Progenitor cell of endocrine pancreas (in vitro differentiated cells): Measurements from ENCODE around the gene ATP10B. TPM values are rescaled to one million over a fixed set of nuclear protein-coding genes. Genes with fewer than 3 reads are reported as not detected.

ENCODE experiments used
- DNase-seq: peaks from one replicate; pipeline ENCODE4 v3.0.0; 2021; ENCODE audit warnings: low spot score; ENCODE audit not compliant: unreplicated experiment
- H3K27ac Mint-ChIP-seq: 2 replicates; pipeline ENCODE4 v1.8.0; 2021; ENCODE audit warnings: mild to moderate bottlenecking, moderate library complexity, mixed read lengths
- H3K27me3 Mint-ChIP-seq: 2 replicates; pipeline ENCODE4 v1.8.0; 2021; ENCODE audit warnings: mixed read lengths
- H3K36me3 Mint-ChIP-seq: 2 replicates; pipeline ENCODE4 v1.8.0; 2022; ENCODE audit warnings: mixed read lengths; ENCODE audit not compliant: insufficient read depth
- H3K4me1 Mint-ChIP-seq: 2 replicates; pipeline ENCODE4 v1.8.0; 2021; ENCODE audit warnings: low read depth, mixed read lengths
- H3K4me3 Mint-ChIP-seq: 2 replicates; pipeline ENCODE4 v1.8.0; 2021; ENCODE audit warnings: low read depth, mild to moderate bottlenecking, moderate library complexity, mixed read lengths
- H3K9me3 Mint-ChIP-seq: 2 replicates; pipeline ENCODE4 v1.8.0; 2021; ENCODE audit warnings: low read depth, mixed read lengths
- total RNA-seq: library from RNA; stranded (reverse); gene quantifications from 2 replicates; pipeline ENCODE4 v1.2.1, GENCODE V29; 2021
- TF ChIP-seq, protein P1 (sequence below): fragments of 200-600 bp; sonication (generic); IDR thresholded peaks from one replicate; pipeline ENCODE4 v1.5.0; 2021; ENCODE audit warnings: antibody characterized with exemption, mild to moderate bottlenecking; ENCODE audit not compliant: unreplicated experiment

ATP10B gene
- total RNA-seq, 1 donor from 2014 or later, result 1.7 TPM

DNA sequence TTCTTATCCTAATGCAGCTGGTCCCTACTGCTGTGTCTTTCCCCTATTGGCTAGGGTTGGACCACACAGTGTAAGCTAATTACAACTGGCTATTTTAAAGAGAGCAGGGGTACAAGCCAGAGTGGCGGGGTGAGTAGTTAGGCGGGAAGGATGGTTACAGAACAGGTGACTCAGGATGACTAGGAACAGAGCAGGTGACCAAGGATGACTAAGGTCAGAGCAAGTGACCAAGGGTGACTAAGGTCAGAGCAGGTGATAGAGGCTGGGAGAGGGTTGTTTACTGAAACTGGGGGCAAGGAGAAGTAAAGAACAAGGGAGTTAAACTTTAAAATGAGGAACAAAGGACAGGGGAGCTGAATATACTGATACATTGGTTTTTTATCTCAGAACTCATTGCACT, 304.9 kb downstream of the ATP10B start:
- H3K4me1 Mint-ChIP-seq, result peaks cover 7% of the 10 kb centered on the region
- no peak overlapping the region for H3K4me3 Mint-ChIP-seq
- no peak for DNase-seq
- H3K9me3 Mint-ChIP-seq, result no peaks in the 10 kb centered on the region
- H3K36me3 Mint-ChIP-seq, result no peaks in the 10 kb centered on the region
- TF ChIP-seq, protein P1, sequence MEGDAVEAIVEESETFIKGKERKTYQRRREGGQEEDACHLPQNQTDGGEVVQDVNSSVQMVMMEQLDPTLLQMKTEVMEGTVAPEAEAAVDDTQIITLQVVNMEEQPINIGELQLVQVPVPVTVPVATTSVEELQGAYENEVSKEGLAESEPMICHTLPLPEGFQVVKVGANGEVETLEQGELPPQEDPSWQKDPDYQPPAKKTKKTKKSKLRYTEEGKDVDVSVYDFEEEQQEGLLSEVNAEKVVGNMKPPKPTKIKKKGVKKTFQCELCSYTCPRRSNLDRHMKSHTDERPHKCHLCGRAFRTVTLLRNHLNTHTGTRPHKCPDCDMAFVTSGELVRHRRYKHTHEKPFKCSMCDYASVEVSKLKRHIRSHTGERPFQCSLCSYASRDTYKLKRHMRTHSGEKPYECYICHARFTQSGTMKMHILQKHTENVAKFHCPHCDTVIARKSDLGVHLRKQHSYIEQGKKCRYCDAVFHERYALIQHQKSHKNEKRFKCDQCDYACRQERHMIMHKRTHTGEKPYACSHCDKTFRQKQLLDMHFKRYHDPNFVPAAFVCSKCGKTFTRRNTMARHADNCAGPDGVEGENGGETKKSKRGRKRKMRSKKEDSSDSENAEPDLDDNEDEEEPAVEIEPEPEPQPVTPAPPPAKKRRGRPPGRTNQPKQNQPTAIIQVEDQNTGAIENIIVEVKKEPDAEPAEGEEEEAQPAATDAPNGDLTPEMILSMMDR, result no peak
- H3K27ac Mint-ChIP-seq, result no peak overlapping the region
- no peaks in the 10 kb centered on the region for H3K27me3 Mint-ChIP-seq

GRCh38 chr5:160545832-160546231, 306.2 kb downstream of the ATP10B start:
- Mint-ChIP-seq H3K4me3 (no peak overlapping the region), H3K4me1 (peaks cover 7% of the 10 kb centered on the region), H3K36me3 (no peaks in the 10 kb centered on the region), H3K27ac (no peak overlapping the region), H3K9me3 (no peaks in the 10 kb centered on the region), H3K27me3 (no peaks in the 10 kb centered on the region)
- DNase-seq, result no peak
- TF ChIP-seq, protein P1, result no peak

DNA sequence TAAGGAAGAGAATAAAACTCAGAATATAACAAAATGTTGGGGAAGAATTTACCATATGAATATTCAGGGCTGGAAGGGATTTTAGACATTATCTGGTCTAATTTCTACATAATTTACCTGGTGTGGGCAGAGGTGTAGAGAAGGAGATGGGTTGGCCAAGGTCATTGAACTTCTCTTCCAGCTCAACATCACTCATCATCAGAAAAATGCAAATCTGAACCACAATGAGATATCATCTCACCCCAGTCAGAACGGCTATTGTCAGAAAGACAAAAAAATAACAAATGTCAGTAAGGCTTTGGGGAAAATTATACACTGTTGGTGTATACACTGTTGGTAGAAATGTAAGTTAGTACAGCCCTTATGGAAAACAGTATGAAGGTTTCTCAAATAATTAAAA, 308.6 kb downstream of the ATP10B start:
- no peaks in the 10 kb centered on the region for H3K36me3 Mint-ChIP-seq
- H3K4me1 Mint-ChIP-seq, result peaks cover 2% of the 10 kb centered on the region
- no peaks in the 10 kb centered on the region for H3K27me3 Mint-ChIP-seq
- H3K4me3 Mint-ChIP-seq, result no peak overlapping the region
- no peak for DNase-seq
- TF ChIP-seq, protein P1, result no peak
- no peak overlapping the region for H3K27ac Mint-ChIP-seq
- H3K9me3 Mint-ChIP-seq, result no peaks in the 10 kb centered on the region

GRCh38 chr5:160542840-160543239, 309.2 kb downstream of the ATP10B start:
- Mint-ChIP-seq H3K9me3 (no peaks in the 10 kb centered on the region), H3K27me3 (no peaks in the 10 kb centered on the region), H3K4me3 (no peak overlapping the region), H3K36me3 (no peaks in the 10 kb centered on the region), H3K4me1 (peaks cover 2% of the 10 kb centered on the region), H3K27ac (no peak overlapping the region)
- DNase-seq, result no peak
- TF ChIP-seq, protein P1, result no peak

DNA sequence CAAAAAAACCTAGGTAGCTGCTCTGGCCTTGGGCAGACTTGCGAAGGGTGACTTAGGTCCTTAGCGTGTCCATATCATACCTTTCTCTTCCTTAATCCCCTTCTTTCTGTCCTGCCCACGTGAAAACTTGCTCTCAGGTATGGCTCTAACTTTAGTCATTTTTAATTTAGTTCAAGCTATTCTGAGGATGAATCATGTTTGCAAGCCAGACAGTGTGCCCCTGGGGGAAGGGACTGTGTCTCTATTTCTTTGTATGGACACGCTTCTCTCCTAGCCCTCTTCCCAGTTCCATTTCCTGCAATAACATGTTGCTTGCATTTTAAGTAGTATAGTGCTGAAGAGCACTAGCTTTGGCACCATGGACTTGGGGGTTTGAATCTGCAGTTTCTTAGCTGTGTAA, 309.7 kb downstream of the ATP10B start:
- no peaks in the 10 kb centered on the region for H3K36me3 Mint-ChIP-seq
- H3K27ac Mint-ChIP-seq, result no peak overlapping the region
- H3K4me1 Mint-ChIP-seq, result peaks cover 2% of the 10 kb centered on the region
- no peak overlapping the region for H3K4me3 Mint-ChIP-seq
- no peak for DNase-seq
- TF ChIP-seq, protein P1, result no peak
- H3K27me3 Mint-ChIP-seq, result no peaks in the 10 kb centered on the region
- H3K9me3 Mint-ChIP-seq, result no peaks in the 10 kb centered on the region
